H9 (cell line): ENCODE data around the gene AMELX. TPM values are rescaled to one million over a fixed set of nuclear protein-coding genes. Genes with fewer than 3 reads are reported as not detected.

Source experiments
- DNase-seq: peaks from one replicate; pipeline ENCODE4 v3.0.0-alpha.2; 2017
- H2AFZ ChIP-seq: one replicate; pipeline ENCODE4 v1.6.1; 2013; ENCODE audit warnings: mild to moderate bottlenecking, low read length, control low read depth, moderate library complexity
- H2AK5ac ChIP-seq: 2 replicates; pipeline ENCODE4 v1.6.1; 2013; ENCODE audit warnings: low read length, control low read depth, mixed read lengths; ENCODE audit not compliant: insufficient read length
- H2BK120ac ChIP-seq: one replicate; pipeline ENCODE4 v1.6.1; 2013; ENCODE audit warnings: low read depth, mild to moderate bottlenecking, low read length, control low read depth, inconsistent platforms; ENCODE audit not compliant: poor library complexity, severe bottlenecking
- H2BK12ac ChIP-seq: 2 replicates; pipeline ENCODE4 v1.6.1; 2013; ENCODE audit warnings: low read length, control low read depth, mixed read lengths, low read depth; ENCODE audit not compliant: insufficient read length
- H2BK15ac ChIP-seq: 2 replicates; pipeline ENCODE4 v1.6.1; 2013; ENCODE audit warnings: low read depth, low read length, control low read depth
- H2BK20ac ChIP-seq: one replicate; pipeline ENCODE4 v1.6.1; 2013; ENCODE audit warnings: low read depth, mild to moderate bottlenecking, low read length, control low read depth, inconsistent platforms; ENCODE audit not compliant: poor library complexity, severe bottlenecking
- H2BK5ac ChIP-seq: 2 replicates; pipeline ENCODE4 v1.6.1; 2013; ENCODE audit warnings: low read length, control low read depth, mixed read lengths; ENCODE audit not compliant: insufficient read length
- H3K14ac ChIP-seq: 2 replicates; pipeline ENCODE4 v1.6.1; 2013; ENCODE audit warnings: low read length, control low read depth; ENCODE audit not compliant: insufficient read depth
- H3K18ac ChIP-seq: 2 replicates; pipeline ENCODE4 v1.6.1; 2013; ENCODE audit warnings: low read depth, mild to moderate bottlenecking, mixed read lengths, low read length, control low read depth; ENCODE audit not compliant: insufficient read length
- H3K23ac ChIP-seq: 2 replicates; pipeline ENCODE4 v1.6.1; 2013; ENCODE audit warnings: low read length, control low read depth, mixed read lengths, low read depth; ENCODE audit not compliant: insufficient read length
- H3K23me2 ChIP-seq: 2 replicates; pipeline ENCODE4 v1.6.1; 2013; ENCODE audit warnings: low read depth, mild to moderate bottlenecking, mixed read lengths, low read length, control low read depth; ENCODE audit not compliant: insufficient read length, poor library complexity, severe bottlenecking
- H3K27ac ChIP-seq: 2 replicates; pipeline ENCODE4 v1.5.1; 2013; ENCODE audit warnings: low read length, control low read depth, mixed read lengths, low read depth; ENCODE audit not compliant: insufficient read length
- H3K27me3 ChIP-seq: 2 replicates; pipeline ENCODE4 v1.6.1; 2013; ENCODE audit warnings: low read length, control low read depth, inconsistent platforms; ENCODE audit not compliant: insufficient read depth
- H3K4ac ChIP-seq: 2 replicates; pipeline ENCODE4 v1.6.1; 2013; ENCODE audit warnings: low read depth, mild to moderate bottlenecking, control low read depth, inconsistent platforms, low read length, moderate library complexity
- H3K4me1 ChIP-seq: 2 replicates; pipeline ENCODE4 v1.6.1; 2013; ENCODE audit warnings: low read length, control low read depth, inconsistent platforms; ENCODE audit not compliant: insufficient read depth
- H3K4me2 ChIP-seq: 2 replicates; pipeline ENCODE4 v1.6.1; 2013; ENCODE audit warnings: low read length, control low read depth, mixed read lengths; ENCODE audit not compliant: insufficient read length, insufficient read depth
- H3K56ac ChIP-seq: 2 replicates; pipeline ENCODE4 v1.6.1; 2013; ENCODE audit warnings: low read depth, mild to moderate bottlenecking, mixed read lengths, low read length, control low read depth; ENCODE audit not compliant: insufficient read length
- H3K79me1 ChIP-seq: 2 replicates; pipeline ENCODE4 v1.6.1; 2013; ENCODE audit warnings: low read depth, mild to moderate bottlenecking, moderate library complexity, low read length, control low read depth, inconsistent platforms; ENCODE audit not compliant: insufficient read depth, poor library complexity, severe bottlenecking
- H3K79me2 ChIP-seq: 2 replicates; pipeline ENCODE4 v1.6.1; 2013; ENCODE audit warnings: low read length, control low read depth, inconsistent platforms; ENCODE audit not compliant: insufficient read depth
- H3K9ac ChIP-seq: 2 replicates; pipeline ENCODE4 v1.6.1; 2013; ENCODE audit warnings: low read length, control low read depth, mixed read lengths; ENCODE audit not compliant: insufficient read length; ENCODE audit errors: extremely low read depth
- H3K9me3 ChIP-seq: one replicate; pipeline ENCODE4 v1.6.1; 2013; ENCODE audit warnings: low read depth, low read length, inconsistent platforms; ENCODE audit not compliant: control insufficient read depth
- H3T11ph ChIP-seq: one replicate; pipeline ENCODE4 v1.6.1; 2013; ENCODE audit warnings: mild to moderate bottlenecking, low read length, control low read depth, inconsistent platforms
- H4K20me1 ChIP-seq: one replicate; pipeline ENCODE4 v1.6.1; 2013; ENCODE audit not compliant: control insufficient read depth, insufficient read length, insufficient read depth
- H4K5ac ChIP-seq: 2 replicates; pipeline ENCODE4 v1.6.1; 2013; ENCODE audit warnings: low read depth, mild to moderate bottlenecking, mixed read lengths, low read length, control low read depth; ENCODE audit not compliant: insufficient read length
- H4K8ac ChIP-seq: replicated peaks from 2 replicates; pipeline ENCODE4 v1.6.1; 2013; ENCODE audit warnings: low read length, control low read depth, mixed read lengths, low read depth; ENCODE audit not compliant: insufficient read length
- H4K91ac ChIP-seq: 2 replicates; pipeline ENCODE4 v1.6.1; 2013; ENCODE audit warnings: low read depth, mild to moderate bottlenecking, moderate library complexity, mixed read lengths, low read length, control low read depth; ENCODE audit not compliant: insufficient read length
- H3K27ac Mint-ChIP-seq, 3 experiments: 2 replicates in 2 of 3; 3 replicates in 1 of 3; pipeline ENCODE4 v1.8.0; 2020 to 2021; ENCODE audit warnings: mixed read lengths in 3 of 3, mild to moderate bottlenecking in 1 of 3, moderate library complexity in 1 of 3
- H3K27me3 Mint-ChIP-seq: 2 replicates; pipeline ENCODE4 v1.8.0; 2021; ENCODE audit warnings: low read depth, mild to moderate bottlenecking, moderate library complexity, mixed read lengths
- H3K36me3 Mint-ChIP-seq, 3 experiments: 2 replicates in 2 of 3; 3 replicates in 1 of 3; pipeline ENCODE4 v1.8.0; 2020 to 2021; ENCODE audit warnings: low read depth in 3 of 3, mixed read lengths in 3 of 3; ENCODE audit not compliant: insufficient read depth in 1 of 3
- H3K4me1 Mint-ChIP-seq, 2 experiments: 2 replicates each; pipeline ENCODE4 v1.8.0; 2020; ENCODE audit warnings: mixed read lengths in 2 of 2
- H3K4me3 Mint-ChIP-seq, 2 experiments: 2 replicates in 1 of 2; 3 replicates in 1 of 2; pipeline ENCODE4 v1.8.0; 2020 to 2021; ENCODE audit warnings: mild to moderate bottlenecking in 2 of 2, mixed read lengths in 2 of 2, moderate library complexity in 1 of 2
- H3K9me3 Mint-ChIP-seq, 2 experiments: 2 replicates in 1 of 2; 3 replicates in 1 of 2; pipeline ENCODE4 v1.8.0; 2020; ENCODE audit warnings: mild to moderate bottlenecking in 2 of 2, mixed read lengths in 2 of 2, moderate library complexity in 1 of 2
- CTCF ChIP-seq: fragments of 200-600 bp; sonication (generic); conservative IDR thresholded peaks from 3 replicates; pipeline ENCODE4 v1.8.0; 2021; ENCODE audit warnings: antibody characterized with exemption, mild to moderate bottlenecking
- WGBS: extraction: QIAGEN DNeasy Blood & Tissue Kit; methylation state at CpG from one replicate; pipeline ENCODE4 v1.1.7; 2013; ENCODE audit warnings: missing lambda C conversion rate, low lambda C conversion rate, mixed read lengths; ENCODE audit not compliant: insufficient read length; ENCODE audit errors: extremely low coverage; 5-methylcytosine and 5-hydroxymethylcytosine counted together
- total RNA-seq: library from RNA; stranded (reverse); gene quantifications from 2 replicates; pipeline ENCODE4 v1.2.1, GENCODE V29; 2021

AMELX gene
- total RNA-seq, 1 experiment from 2014 or later = not detected

- Mint-ChIP-seq H3K27ac (no peak overlapping the region), H3K36me3 (no peaks in the 10 kb centered on the region; a peak in 2 of 7 replicates), H3K27me3 (peaks cover 3% of the 10 kb centered on the region; the same call in 1 of the 2 replicates), H3K4me1 (peaks cover 0 to 6% of the 10 kb centered on the region in 2 experiments; a peak in 2 of 4 replicates), H3K4me3 (no peak overlapping the region), H3K9me3 (peaks cover 30 to 39% of the 10 kb centered on the region in 2 experiments)
- Histone ChIP-seq H3K14ac (no peak overlapping the region), H3K9me3 (no peaks in the 10 kb centered on the region), H3K9ac (no peak overlapping the region), H3T11ph (no peak overlapping the region), H3K79me2 (no peaks in the 10 kb centered on the region), H3K23me2 (no peaks in the 10 kb centered on the region), H2BK120ac (no peak overlapping the region), H2BK5ac (no peak overlapping the region), H3K27me3 (no peaks in the 10 kb centered on the region), H3K23ac (no peak overlapping the region), H2BK12ac (no peak overlapping the region), H2AK5ac (no peak overlapping the region), H4K5ac (no peak overlapping the region), H2BK15ac (no peak overlapping the region), H2BK20ac (no peak overlapping the region), H2AFZ (no peak overlapping the region), H3K4ac (no peak overlapping the region), H3K18ac (no peak overlapping the region), H4K8ac (no peak overlapping the region), H3K27ac (no peak overlapping the region), H3K4me1 (peaks cover 3% of the 10 kb centered on the region; the same call in 1 of the 2 replicates), H4K91ac (no peak overlapping the region), H4K20me1 (no peaks in the 10 kb centered on the region), H3K4me2 (no peak overlapping the region), H3K56ac (no peak overlapping the region), H3K79me1 (no peaks in the 10 kb centered on the region)
- WGBS = no CpG with 5 or more reads among the region's 1 CpG
- TF ChIP-seq CTCF = no peak
- no peak for DNase-seq
These were observed 55.8 kb downstream of the AMELX start for GRCh38 chrX:11349020-11349419.
